SU-DHL-6 (cell line): Measurements from ENCODE around the gene KRT27.

Source experiments
- H2AFZ ChIP-seq: fragments of 200-600 bp; sonication (generic); 2 replicates; pipeline ENCODE4 v1.6.1; 2014; ENCODE audit warnings: low read depth, mild to moderate bottlenecking, moderate library complexity, mixed read lengths, antibody characterized with exemption, low read length; ENCODE audit not compliant: severe bottlenecking
- H3F3A ChIP-seq: fragments of 200-600 bp; shearing (Covaris generic); 2 replicates; pipeline ENCODE4 v1.6.0; 2016; ENCODE audit warnings: antibody characterized with exemption, mild to moderate bottlenecking; ENCODE audit not compliant: insufficient read depth
- H3K27ac ChIP-seq: fragments of 200-600 bp; sonication (generic); 2 replicates; pipeline ENCODE4 v1.5.1; 2016; ENCODE audit warnings: low read depth, mild to moderate bottlenecking, low read length, moderate library complexity, mixed read lengths
- H3K27me3 ChIP-seq: fragments of 200-600 bp; sonication (generic), shearing (Covaris generic); 2 replicates; pipeline ENCODE4 v1.6.0; 2014; ENCODE audit warnings: mild to moderate bottlenecking, low read length
- H3K36me3 ChIP-seq: fragments of 200-600 bp; sonication (generic); 2 replicates; pipeline ENCODE4 v1.6.1; 2014; ENCODE audit warnings: mild to moderate bottlenecking, low read length, mixed read lengths
- H3K4me2 ChIP-seq: fragments of 300-600, 200-600 bp; shearing (Covaris generic), sonication (generic); 2 replicates; pipeline ENCODE4 v1.6.0; 2014; ENCODE audit warnings: low read length, low read depth, mild to moderate bottlenecking; ENCODE audit not compliant: poor library complexity, severe bottlenecking
- H3K4me3 ChIP-seq: fragments of 200-600 bp; sonication (generic); 2 replicates; pipeline ENCODE4 v1.5.1; 2014; ENCODE audit warnings: antibody characterized with exemption, low read length, mild to moderate bottlenecking, mixed read lengths; ENCODE audit not compliant: insufficient read depth, poor library complexity, severe bottlenecking
- H3K79me2 ChIP-seq: fragments of 200-600 bp; sonication (generic); 2 replicates; pipeline ENCODE4 v1.6.1; 2014; ENCODE audit warnings: mild to moderate bottlenecking, low read length, moderate library complexity; ENCODE audit not compliant: insufficient read depth
- H3K9ac ChIP-seq: fragments of 200-600 bp; sonication (generic); 2 replicates; pipeline ENCODE4 v1.7.0; 2014; ENCODE audit warnings: mild to moderate bottlenecking, low read length
- H3K9me2 ChIP-seq: fragments of 200-600 bp; sonication (generic); replicated peaks from 2 replicates; pipeline ENCODE4 v1.6.1; 2014; ENCODE audit warnings: low read length; ENCODE audit not compliant: insufficient read depth
- H3K9me3 ChIP-seq: fragments of 200-600 bp; sonication (generic); 2 replicates; pipeline ENCODE4 v1.6.1; 2014; ENCODE audit warnings: low read length, mixed read lengths; ENCODE audit not compliant: insufficient read depth
- H4K20me1 ChIP-seq: fragments of 200-600 bp; sonication (generic); 2 replicates; pipeline ENCODE4 v1.6.1; 2014; ENCODE audit warnings: low read depth, mild to moderate bottlenecking, antibody characterized with exemption, low read length, moderate library complexity, mixed read lengths
- CTCF ChIP-seq: fragments of 200-600 bp; sonication (generic); IDR thresholded peaks from one replicate; pipeline ENCODE4 v1.5.1; 2017; ENCODE audit warnings: antibody characterized with exemption, mild to moderate bottlenecking, low read length, moderate library complexity; ENCODE audit not compliant: insufficient read depth, poor library complexity, severe bottlenecking
- EZH2phosphoT487 ChIP-seq: fragments of 200-600 bp; sonication (generic), shearing (Covaris generic); conservative IDR thresholded peaks from 2 replicates; pipeline ENCODE4 v1.6.1; 2018; ENCODE audit warnings: mild to moderate bottlenecking, antibody characterized with exemption, low read length, moderate library complexity, mixed read lengths

The KRT27 gene

GRCh38 chr17:40812639-40813038, 30.3 kb upstream of the KRT27 start:
- no peaks in the 10 kb centered on the region for H4K20me1 ChIP-seq
- H3K36me3 ChIP-seq, result peaks cover 5% of the 10 kb centered on the region; the same call in 1 of the 2 replicates
- peaks cover 4% of the 10 kb centered on the region; the same call in 1 of the 2 replicates for H3F3A ChIP-seq
- H2AFZ ChIP-seq, result no peak overlapping the region
- H3K79me2 ChIP-seq, result no peaks in the 10 kb centered on the region
- H3K4me2 ChIP-seq, result no peak overlapping the region
- TF ChIP-seq EZH2phosphoT487 (no peak), CTCF (no peak)
- H3K9me3 ChIP-seq, result no peaks in the 10 kb centered on the region
- H3K9ac ChIP-seq, result no peak overlapping the region
- no peak overlapping the region for H3K4me3 ChIP-seq
- H3K27ac ChIP-seq, result no peak overlapping the region
- no peaks in the 10 kb centered on the region for H3K9me2 ChIP-seq
- no peaks in the 10 kb centered on the region for H3K27me3 ChIP-seq

- Histone ChIP-seq H3K36me3 (no peaks in the 10 kb centered on the region), H2AFZ (no peak overlapping the region), H3K79me2 (no peaks in the 10 kb centered on the region), H3K9ac (no peak overlapping the region), H4K20me1 (no peaks in the 10 kb centered on the region), H3K9me2 (no peaks in the 10 kb centered on the region), H3F3A (no peaks in the 10 kb centered on the region), H3K9me3 (no peaks in the 10 kb centered on the region), H3K27me3 (no peaks in the 10 kb centered on the region), H3K27ac (no peak overlapping the region), H3K4me3 (no peak overlapping the region), H3K4me2 (no peak overlapping the region)
- TF ChIP-seq EZH2phosphoT487 (no peak), CTCF (no peak)
Observed at GRCh38 chr17:40810494-40810893, 28.1 kb upstream of the KRT27 start.

GRCh38 chr17:40809721-40810421, 27.5 kb upstream of the KRT27 start:
- Histone ChIP-seq H3K4me2 (no peak overlapping the region), H3K27ac (no peak overlapping the region), H3K9me2 (no peaks in the 10 kb centered on the region), H4K20me1 (no peaks in the 10 kb centered on the region), H3K36me3 (no peaks in the 10 kb centered on the region), H3K9me3 (no peaks in the 10 kb centered on the region), H2AFZ (no peak overlapping the region), H3K4me3 (no peak overlapping the region), H3F3A (no peaks in the 10 kb centered on the region), H3K79me2 (no peaks in the 10 kb centered on the region), H3K9ac (no peak overlapping the region), H3K27me3 (no peaks in the 10 kb centered on the region)
- TF ChIP-seq CTCF, result no peak
- no peak for TF ChIP-seq EZH2phosphoT487
